NT2/D1 (cell line): ENCODE data around the gene PALD1.

Source experiments
- YY1 ChIP-seq: IDR thresholded peaks from 2 replicates; pipeline ENCODE4 v1.6.1; 2011; ENCODE audit not compliant: insufficient read length, insufficient read depth
- ZNF274 ChIP-seq: IDR thresholded peaks from 2 replicates; pipeline ENCODE4 v1.6.1; 2011; ENCODE audit warnings: mild to moderate bottlenecking, low read depth, low read length

DNA sequence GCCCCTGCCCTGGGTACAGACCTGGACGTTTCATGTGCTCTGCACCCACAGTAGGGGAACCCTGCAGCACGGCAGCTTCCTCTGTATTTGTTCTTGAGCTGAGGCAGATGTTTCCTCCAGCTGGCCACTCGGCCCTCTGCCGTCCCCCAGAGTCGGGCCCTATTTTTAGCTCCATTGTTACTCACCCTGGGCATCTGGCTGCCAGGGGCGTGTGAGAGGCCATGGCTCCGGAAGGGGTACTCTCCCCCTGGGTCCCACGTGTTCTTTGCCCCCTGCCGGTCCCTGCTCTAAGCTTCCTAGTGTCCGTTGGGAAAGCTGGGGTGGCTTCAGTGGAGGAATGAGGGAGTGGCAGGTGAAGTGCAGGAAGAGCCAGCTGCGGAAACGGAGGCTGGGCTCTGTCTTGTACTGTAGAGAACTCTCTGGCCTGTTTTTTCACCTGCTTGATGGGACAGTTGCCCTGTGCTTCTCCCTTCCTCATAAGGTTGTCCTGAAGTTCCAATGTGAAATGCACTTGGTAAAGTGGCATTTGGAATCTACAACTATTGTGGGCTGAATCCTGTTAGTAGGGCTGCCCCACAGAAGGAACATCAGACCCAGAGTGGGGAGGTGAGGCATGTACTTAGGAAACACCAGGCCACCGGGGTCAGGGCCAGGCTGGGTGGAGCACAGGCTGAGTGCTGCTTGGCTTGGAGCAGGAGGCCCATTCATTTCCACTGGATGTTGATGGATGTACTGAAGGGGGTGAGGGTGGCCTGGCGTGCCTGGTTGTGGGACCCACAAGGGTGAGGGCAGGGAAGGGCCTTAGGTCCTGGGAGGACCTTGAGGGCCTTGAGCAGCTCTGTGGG is 30.6 kb downstream of the PALD1 start:
- TF ChIP-seq ZNF274 = no peak
- TF ChIP-seq YY1 = no peak
